Gastroesophageal sphincter (tissue), 3 donors: ENCODE results near the gene FLOT1.

ENCODE experiments used
- CTCF ChIP-seq, 4 experiments: fragments of 200-600 bp in 2 of 4; fragments of 450-650 bp in 2 of 4; sonication (generic) in 1 of 4; IDR thresholded peaks; one replicate each; pipeline ENCODE4 v1.5.1; 2017 to 2019; ENCODE audit warnings: antibody characterized with exemption in 4 of 4, mild to moderate bottlenecking in 2 of 4, moderate library complexity in 2 of 4
- EP300 ChIP-seq: sonication (generic); formaldehyde crosslinking; IDR thresholded peaks from one replicate; pipeline ENCODE4 v1.6.1; 2017; ENCODE audit warnings: antibody characterized with exemption, mild to moderate bottlenecking
- POLR2A ChIP-seq, 2 donors: fragments of 450-650 bp; IDR thresholded peaks; one replicate each; pipeline ENCODE4 v1.6.1; 2017; ENCODE audit warnings: antibody characterized with exemption in 2 of 2, mild to moderate bottlenecking in 2 of 2, moderate library complexity in 1 of 2
- POLR2AphosphoS5 ChIP-seq: sonication (generic); formaldehyde crosslinking; IDR thresholded peaks from one replicate; pipeline ENCODE4 v1.6.1; 2017; ENCODE audit warnings: antibody characterized with exemption

GRCh38 chr6:30754631-30755030 is 12.1 kb upstream of the FLOT1 start:
- TF ChIP-seq CTCF (IDR thresholded peaks at IDR 0.05) (no peak), POLR2A (IDR thresholded peaks at IDR 0.05) (no peak), POLR2AphosphoS5 (no peak), EP300 (no peak)
